Activated T-helper 1 cell treated with anti-CD3 and anti-CD28 coated beads, Interleukin-12 subunit alpha, Interleukin-12 subunit beta, Interleukin-2, Interleukin-4 antibody, amounts not matched to agents 30 ng/mL and 10 ng/mL and 1 ng/mL, durations not matched to agents 14 hours and 24 hours and 36 hours (primary cell): Measurements from ENCODE around the gene PIRT. TPM values are rescaled to one million over a fixed set of nuclear protein-coding genes. Genes with fewer than 3 reads are reported as not detected.

Experiments used
- DNase-seq: peaks from one replicate; pipeline ENCODE4 v3.0.0; 2021; ENCODE audit warnings: low spot score
- H3K27ac Mint-ChIP-seq: one replicate; pipeline ENCODE4 v1.8.0; 2021; ENCODE audit warnings: mild to moderate bottlenecking, mixed read lengths
- H3K27me3 Mint-ChIP-seq: one replicate; pipeline ENCODE4 v1.8.0; 2022; ENCODE audit warnings: mild to moderate bottlenecking, moderate library complexity, mixed read lengths; ENCODE audit not compliant: insufficient read depth
- H3K36me3 Mint-ChIP-seq: one replicate; pipeline ENCODE4 v1.8.0; 2021; ENCODE audit warnings: low read depth, mixed read lengths
- H3K4me1 Mint-ChIP-seq: one replicate; pipeline ENCODE4 v1.8.0; 2021; ENCODE audit warnings: low read depth, mixed read lengths
- H3K4me3 Mint-ChIP-seq: one replicate; pipeline ENCODE4 v1.8.0; 2021; ENCODE audit warnings: mild to moderate bottlenecking, moderate library complexity, mixed read lengths
- H3K9me3 Mint-ChIP-seq: one replicate; pipeline ENCODE4 v1.8.0; 2021; ENCODE audit warnings: mixed read lengths
- intact Hi-C: fragments of 100-400 bp; cut with micrococcal nuclease; formaldehyde crosslinking; loops from one replicate; pipeline ENCODE4 v1.15.1; 2024
- total RNA-seq: library from RNA; stranded (reverse); gene quantifications from 2 replicates; pipeline ENCODE4 v1.2.3, GENCODE V29; 2022

The PIRT gene
- total RNA-seq, 1 donor from 2014 or later: not detected

DNA sequence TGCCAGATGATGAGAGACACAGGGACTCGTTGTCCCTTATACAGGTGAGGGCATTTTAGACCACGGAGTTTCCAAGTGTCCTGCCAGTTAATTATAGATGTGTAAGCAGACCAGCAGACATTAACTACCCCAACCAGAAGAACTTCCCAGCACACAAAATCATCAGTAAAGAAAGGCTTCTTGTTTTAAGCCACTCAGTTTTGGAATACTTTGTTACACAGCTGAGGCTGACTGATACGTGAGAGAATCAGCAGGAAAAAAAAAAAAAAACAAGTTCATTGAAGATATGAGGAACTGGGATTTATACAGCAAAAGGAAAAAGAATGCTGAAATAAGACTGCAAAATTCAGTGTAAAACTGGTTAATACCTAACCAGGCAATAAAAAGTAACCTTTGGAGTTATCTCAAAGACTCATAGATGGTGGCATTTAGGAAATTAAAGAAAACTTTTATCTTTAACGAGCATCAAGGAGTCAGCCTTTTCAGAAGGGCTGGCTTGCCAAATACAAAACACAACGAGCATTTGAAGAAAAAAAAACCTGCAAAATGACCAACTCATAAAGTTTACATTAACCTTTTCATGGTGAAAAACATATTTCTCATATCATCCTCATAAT lies 62.0 kb downstream of the PIRT start:
- H3K4me1 Mint-ChIP-seq: no peaks in the 10 kb centered on the region
- no peaks in the 10 kb centered on the region for H3K36me3 Mint-ChIP-seq
- H3K9me3 Mint-ChIP-seq: peaks cover 11% of the 10 kb centered on the region
- intact Hi-C loops: no loop called here
- no peak overlapping the region for H3K27ac Mint-ChIP-seq
- no peak overlapping the region for H3K4me3 Mint-ChIP-seq
- no peak for DNase-seq
- H3K27me3 Mint-ChIP-seq: peaks cover 2% of the 10 kb centered on the region

DNA sequence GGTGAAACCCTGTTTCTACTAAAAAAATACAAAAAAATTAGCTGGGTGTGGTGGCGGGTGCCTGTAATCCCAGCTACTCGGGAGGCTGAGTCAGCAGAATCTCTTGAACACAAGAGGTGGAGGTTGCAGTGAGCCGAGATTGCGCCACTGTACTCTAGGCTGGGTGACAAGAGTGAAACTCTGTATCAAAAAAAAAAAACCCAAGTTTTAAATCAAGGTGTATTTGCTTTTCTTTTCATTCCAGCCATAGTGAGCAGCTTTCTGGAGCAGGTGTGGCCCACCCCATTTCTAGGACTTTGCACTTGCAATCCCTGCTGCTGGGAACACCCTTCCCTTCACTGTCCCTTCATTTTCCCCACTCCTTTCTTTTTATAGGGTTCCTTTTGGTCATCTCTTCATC lies 62.8 kb downstream of the PIRT start:
- Mint-ChIP-seq H3K27ac (no peak overlapping the region), H3K36me3 (no peaks in the 10 kb centered on the region)

GRCh38 chr17:10773391-10773790 lies 64.5 kb downstream of the PIRT start:
- Mint-ChIP-seq H3K4me1 (no peaks in the 10 kb centered on the region), H3K27ac (no peak overlapping the region), H3K4me3 (no peak overlapping the region), H3K9me3 (peaks cover 11% of the 10 kb centered on the region), H3K36me3 (no peaks in the 10 kb centered on the region), H3K27me3 (no peaks in the 10 kb centered on the region)
- intact Hi-C loops: no loop called here
- no peak for DNase-seq

More for the DNA sequence above, 62.8 kb downstream of the PIRT start:
- no peaks in the 10 kb centered on the region for H3K4me1 Mint-ChIP-seq
- peaks cover 2% of the 10 kb centered on the region for H3K27me3 Mint-ChIP-seq
- H3K4me3 Mint-ChIP-seq: no peak overlapping the region
- no peak for DNase-seq
- peaks cover 11% of the 10 kb centered on the region for H3K9me3 Mint-ChIP-seq
- intact Hi-C loops: no loop called here

Other genes with a start within 250 kb of the PIRT start
- gene MYH3, start 180.8 kb downstream of the PIRT start, total RNA-seq: 6.5 and 7.3 TPM in 2 replicates
- gene SCO1, start 140.6 kb downstream of the PIRT start, total RNA-seq: 42.0 and 43.7 TPM in 2 replicates
- gene ADPRM, start 140.5 kb downstream of the PIRT start, total RNA-seq: 10.3 and 12.6 TPM in 2 replicates
- gene TMEM220, start 108.1 kb downstream of the PIRT start, total RNA-seq: 0.98 and 1.3 TPM in 2 replicates
- not detected in 2 replicates for gene TMEM238L, start 34.0 kb downstream of the PIRT start, total RNA-seq